ENCODE data around the gene REM1. TPM values are rescaled to one million over a fixed set of nuclear protein-coding genes. Genes with fewer than 3 reads are reported as not detected.
"Not testable (repeated sequence)": the region's sequence is repeated elsewhere in the genome, so short reads cannot be mapped to it uniquely, and the experiment has no call there.

Gene REM1
- total RNA-seq, 1 donor from 2014 or later = 2.8 TPM

- TF ChIP-seq CTCF (IDR thresholded peaks at IDR 0.05; ENCODE audit: partially characterized antibody, unreplicated experiment) = no peak
- H3K4me1 Mint-ChIP-seq (ENCODE audit: low read depth, unreplicated experiment) = no peaks in the 10 kb centered on the region
- no peak overlapping the region for H3K4me3 Mint-ChIP-seq (ENCODE audit: unreplicated experiment)
- peaks cover 3% of the 10 kb centered on the region for H3K9me3 Mint-ChIP-seq (ENCODE audit: unreplicated experiment)
- no peaks in the 10 kb centered on the region for H3K36me3 Mint-ChIP-seq (ENCODE audit: unreplicated experiment)
- no peak overlapping the region for H3K27ac Mint-ChIP-seq (ENCODE audit: unreplicated experiment)
- peak; percentile 53 for DNase-seq
- H3K27me3 Mint-ChIP-seq (ENCODE audit: unreplicated experiment) = peaks cover 4% of the 10 kb centered on the region
Observed at GRCh38 chr20:31496761-31497295, 21.7 kb downstream of the REM1 start.

GRCh38 chr20:31497838-31498540, 22.9 kb downstream of the REM1 start:
- H3K4me1 Mint-ChIP-seq (ENCODE audit: low read depth, unreplicated experiment) = no peaks in the 10 kb centered on the region

GRCh38 chr20:31500527-31500926, 25.4 kb downstream of the REM1 start:
- no peaks in the 10 kb centered on the region for H3K4me1 Mint-ChIP-seq (ENCODE audit: low read depth, unreplicated experiment)
- no peak overlapping the region for H3K27ac Mint-ChIP-seq (ENCODE audit: unreplicated experiment)
- TF ChIP-seq CTCF (IDR thresholded peaks at IDR 0.05; ENCODE audit: partially characterized antibody, unreplicated experiment) = no peak
- no peak overlapping the region for H3K4me3 Mint-ChIP-seq (ENCODE audit: unreplicated experiment)
- peaks cover 10% of the 10 kb centered on the region for H3K27me3 Mint-ChIP-seq (ENCODE audit: unreplicated experiment)
- peaks cover 5% of the 10 kb centered on the region for H3K9me3 Mint-ChIP-seq (ENCODE audit: unreplicated experiment)
- DNase-seq = no peak
- no peaks in the 10 kb centered on the region for H3K36me3 Mint-ChIP-seq (ENCODE audit: unreplicated experiment)

More at GRCh38 chr20:31497838-31498540, 22.9 kb downstream of the REM1 start:
- DNase-seq = no peak
- Mint-ChIP-seq H3K4me3 (ENCODE audit: unreplicated experiment) (no peak overlapping the region), H3K27me3 (ENCODE audit: unreplicated experiment) (peaks cover 4% of the 10 kb centered on the region), H3K27ac (ENCODE audit: unreplicated experiment) (no peak overlapping the region), H3K36me3 (ENCODE audit: unreplicated experiment) (no peaks in the 10 kb centered on the region), H3K9me3 (ENCODE audit: unreplicated experiment) (peaks cover 3% of the 10 kb centered on the region)
- no peak for TF ChIP-seq CTCF (IDR thresholded peaks at IDR 0.05; ENCODE audit: partially characterized antibody, unreplicated experiment)

- H3K4me3 Mint-ChIP-seq (ENCODE audit: unreplicated experiment); H3K4me1 Mint-ChIP-seq (ENCODE audit: low read depth, unreplicated experiment); H3K27me3 Mint-ChIP-seq (ENCODE audit: unreplicated experiment); H3K27ac Mint-ChIP-seq (ENCODE audit: unreplicated experiment); H3K36me3 Mint-ChIP-seq (ENCODE audit: unreplicated experiment); H3K9me3 Mint-ChIP-seq (ENCODE audit: unreplicated experiment): not testable (repeated sequence)
- peak; percentile 100 for TF ChIP-seq CTCF (IDR thresholded peaks at IDR 0.05; ENCODE audit: partially characterized antibody, unreplicated experiment)
- peak; percentile 98 for DNase-seq
Observed at GRCh38 chr20:31502884-31503673, 28.0 kb downstream of the REM1 start.

- DNase-seq = no peak
- peaks cover 6% of the 10 kb centered on the region for H3K27me3 Mint-ChIP-seq (ENCODE audit: unreplicated experiment)
- no peak for TF ChIP-seq CTCF (IDR thresholded peaks at IDR 0.05; ENCODE audit: partially characterized antibody, unreplicated experiment)
- H3K36me3 Mint-ChIP-seq (ENCODE audit: unreplicated experiment) = no peaks in the 10 kb centered on the region
- no peak overlapping the region for H3K4me3 Mint-ChIP-seq (ENCODE audit: unreplicated experiment)
- H3K9me3 Mint-ChIP-seq (ENCODE audit: unreplicated experiment) = peaks cover 3% of the 10 kb centered on the region
- H3K4me1 Mint-ChIP-seq (ENCODE audit: low read depth, unreplicated experiment) = no peaks in the 10 kb centered on the region
- no peak overlapping the region for H3K27ac Mint-ChIP-seq (ENCODE audit: unreplicated experiment)
Observed at GRCh38 chr20:31505903-31506302, 30.8 kb downstream of the REM1 start.

Data from glutamatergic neuron (in vitro differentiated cells).